Pulmonary artery endothelial cell (primary cell): ENCODE results near the gene GNPNAT1. TPM values are rescaled to one million over a fixed set of nuclear protein-coding genes. Genes with fewer than 3 reads are reported as not detected.

ENCODE experiments used
- DNase-seq: peaks from one replicate; pipeline ENCODE4 v3.0.0-alpha.2; 2011; ENCODE audit warnings: low read depth, low spot score
- total RNA-seq: library from RNA; depleted of rRNA; stranded (reverse); fragments of >200 nt; gene quantifications from 2 replicates; pipeline ENCODE4 v1.2.3, GENCODE V29; 2014

Gene GNPNAT1
- 46.2 and 47.8 TPM in 2 replicates for total RNA-seq

GRCh38 chr14:52791223-52792096, at the start of gene GNPNAT1:
GNPNAT1 (minus strand) TSS chr14:52791607; CDS start chr14:52784650, 6,957 bp downstream.
- peak; percentile 80 for DNase-seq

GRCh38 chr14:52840877-52841276, 49.5 kb upstream of the GNPNAT1 start:
- DNase-seq = no peak

- DNase-seq = no peak
Observed at GRCh38 chr14:52837451-52837850, 46.0 kb upstream of the GNPNAT1 start.

- DNase-seq = no peak
Observed at GRCh38 chr14:52836063-52836462, 44.7 kb upstream of the GNPNAT1 start.

- no peak for DNase-seq
Observed at GRCh38 chr14:52835122-52835903, 43.9 kb upstream of the GNPNAT1 start.

- peak; percentile 35 for DNase-seq
Observed at GRCh38 chr14:52834440-52834842, 43.0 kb upstream of the GNPNAT1 start.

- DNase-seq = no peak
Observed at GRCh38 chr14:52833891-52834290, 42.5 kb upstream of the GNPNAT1 start.

GRCh38 chr14:52829527-52830185, 38.2 kb upstream of the GNPNAT1 start:
- no peak for DNase-seq

GRCh38 chr14:52827426-52827825, 36.0 kb upstream of the GNPNAT1 start:
- DNase-seq = no peak

- no peak for DNase-seq
Observed at GRCh38 chr14:52825085-52825484, 33.7 kb upstream of the GNPNAT1 start.

- no peak for DNase-seq
Observed at GRCh38 chr14:52824462-52824861, 33.1 kb upstream of the GNPNAT1 start.

GRCh38 chr14:52821805-52822250, 30.4 kb upstream of the GNPNAT1 start:
- DNase-seq = no peak

- no peak for DNase-seq
Observed at GRCh38 chr14:52808101-52808500, 16.7 kb upstream of the GNPNAT1 start.

- DNase-seq = no peak
Observed at GRCh38 chr14:52806115-52806514, 14.7 kb upstream of the GNPNAT1 start.

- no peak for DNase-seq
Observed at GRCh38 chr14:52802597-52802996, 11.2 kb upstream of the GNPNAT1 start.

GRCh38 chr14:52801014-52801712, 9.8 kb upstream of the GNPNAT1 start:
- DNase-seq = peak; percentile 22

GRCh38 chr14:52798826-52799225, 7.4 kb upstream of the GNPNAT1 start:
- no peak for DNase-seq

GRCh38 chr14:52797653-52798052, 6.2 kb upstream of the GNPNAT1 start:
- DNase-seq = no peak

GRCh38 chr14:52793061-52793460, 1.7 kb upstream of the GNPNAT1 start:
- no peak for DNase-seq

GRCh38 chr14:52792097-52792415, 649 bp upstream of the GNPNAT1 start:
- DNase-seq = no peak

- DNase-seq = no peak
Observed at GRCh38 chr14:52790756-52791222, 618 bp downstream of the GNPNAT1 start.
